HepG2 (cell line): ENCODE data around the gene DYNC2I2. TPM values are rescaled to one million over a fixed set of nuclear protein-coding genes. Genes with fewer than 3 reads are reported as not detected.

Experiments
- ARNT2 ChIP-seq: sonication (generic); formaldehyde crosslinking; IDR thresholded peaks from 2 replicates; pipeline ENCODE4 v1.8.0; 2022; ENCODE audit warnings: mild to moderate bottlenecking, low read depth, missing genetic modification reagents, moderate library complexity
- BHLHE40 ChIP-seq: IDR thresholded peaks from 2 replicates; pipeline ENCODE4 v1.6.1; 2011; ENCODE audit warnings: low read length, improper control_type of control experiment
- CBFB ChIP-seq: sonication (generic); formaldehyde crosslinking; IDR thresholded peaks from 2 replicates; pipeline ENCODE4 v1.4.0; 2020; ENCODE audit warnings: missing genetic modification reagents
- FOXA3 ChIP-seq: IDR thresholded peaks from 2 replicates; pipeline ENCODE4 v1.6.1; 2016; ENCODE audit warnings: missing genetic modification reagents, missing compliant biosample characterization
- KLF6 ChIP-seq: IDR thresholded peaks from 2 replicates; pipeline ENCODE4 v1.8.0; 2016; ENCODE audit warnings: missing biosample characterization, missing genetic modification reagents
- MYC ChIP-seq: sonication (generic); formaldehyde crosslinking; IDR thresholded peaks from 2 replicates; pipeline ENCODE4 v1.9.0; 2021; ENCODE audit warnings: missing genetic modification reagents, borderline replicate concordance
- RARG ChIP-seq: sonication (generic); formaldehyde crosslinking; IDR thresholded peaks from 2 replicates; pipeline ENCODE4 v1.4.0; 2020; ENCODE audit warnings: low read depth, mild to moderate bottlenecking, missing genetic modification reagents
- THAP11 ChIP-seq: IDR thresholded peaks from 2 replicates; pipeline ENCODE4 v1.6.1; 2016; ENCODE audit warnings: missing biosample characterization, missing genetic modification reagents
- ZNF333 ChIP-seq: sonication (generic); formaldehyde crosslinking; IDR thresholded peaks from 2 replicates; pipeline ENCODE4 v1.4.0; 2020; ENCODE audit warnings: mild to moderate bottlenecking, missing genetic modification reagents, borderline replicate concordance
- ZNF383 ChIP-seq: sonication (generic); formaldehyde crosslinking; IDR thresholded peaks from 2 replicates; pipeline ENCODE4 v1.4.0; 2020; ENCODE audit warnings: missing genetic modification reagents, mild to moderate bottlenecking, borderline replicate concordance
- ZSCAN22 ChIP-seq: sonication (generic); formaldehyde crosslinking; IDR thresholded peaks from 2 replicates; pipeline ENCODE4 v1.4.0; 2020; ENCODE audit warnings: mild to moderate bottlenecking, missing genetic modification reagents
- polyA plus RNA-seq, 8 experiments: library from polyadenylated mRNA; depleted of rRNA in 3 of 8; stranded (reverse) in 7 of 8; unstranded in 1 of 8; fragments of >200 nt; fragmentation: Illumina TruSeq in 4 of 8; extraction: Trizol in 4 of 8; gene quantifications; 2 replicates each; pipeline versions ENCODE4 v1.2.1 to v1.2.3, GENCODE V29; 2011 to 2016; ENCODE audit warnings: low read depth in 4 of 8, missing spikeins in 1 of 8, mixed read lengths in 1 of 8; ENCODE audit not compliant: insufficient read depth in 1 of 8
- total RNA-seq, 5 experiments: library from RNA; depleted of rRNA; stranded (reverse); fragments of >200 nt; fragmentation: Illumina TruSeq; extraction: Trizol; gene quantifications; 2 replicates each; pipeline ENCODE4 v1.2.3, GENCODE V29; 2016; ENCODE audit warnings: low read depth in 1 of 5
- TF ChIP-seq, protein P1 (sequence below): fragments of 450-650 bp; IDR thresholded peaks from 2 replicates; pipeline ENCODE4 v1.6.1; 2017; ENCODE audit warnings: mild to moderate bottlenecking
- TF ChIP-seq, protein P2 (sequence below): sonication (generic); formaldehyde crosslinking; IDR thresholded peaks from 2 replicates; pipeline ENCODE4 v1.4.0; 2020; ENCODE audit warnings: missing genetic modification reagents, borderline replicate concordance
- TF ChIP-seq, protein P3 (sequence below): sonication (generic); formaldehyde crosslinking; IDR thresholded peaks from 2 replicates; pipeline ENCODE4 v1.5.1; 2020; ENCODE audit warnings: mild to moderate bottlenecking, moderate library complexity, missing genetic modification reagents
- TF ChIP-seq, protein P4 (sequence below): sonication (generic); formaldehyde crosslinking; conservative IDR thresholded peaks from 2 replicates; pipeline ENCODE4 v1.8.0; 2022; ENCODE audit warnings: mild to moderate bottlenecking, moderate library complexity, missing genetic modification reagents
- TF ChIP-seq, protein P5 (sequence below): fragments of 450-650 bp; IDR thresholded peaks from 2 replicates; pipeline ENCODE4 v1.6.1; 2016

Gene DYNC2I2
- total and polyA plus RNA-seq, 2 of the 13 experiments (the other 11 are each of a cell fraction or from before 2014, with no cell fraction given), result 13.7 to 40.2 TPM

DNA sequence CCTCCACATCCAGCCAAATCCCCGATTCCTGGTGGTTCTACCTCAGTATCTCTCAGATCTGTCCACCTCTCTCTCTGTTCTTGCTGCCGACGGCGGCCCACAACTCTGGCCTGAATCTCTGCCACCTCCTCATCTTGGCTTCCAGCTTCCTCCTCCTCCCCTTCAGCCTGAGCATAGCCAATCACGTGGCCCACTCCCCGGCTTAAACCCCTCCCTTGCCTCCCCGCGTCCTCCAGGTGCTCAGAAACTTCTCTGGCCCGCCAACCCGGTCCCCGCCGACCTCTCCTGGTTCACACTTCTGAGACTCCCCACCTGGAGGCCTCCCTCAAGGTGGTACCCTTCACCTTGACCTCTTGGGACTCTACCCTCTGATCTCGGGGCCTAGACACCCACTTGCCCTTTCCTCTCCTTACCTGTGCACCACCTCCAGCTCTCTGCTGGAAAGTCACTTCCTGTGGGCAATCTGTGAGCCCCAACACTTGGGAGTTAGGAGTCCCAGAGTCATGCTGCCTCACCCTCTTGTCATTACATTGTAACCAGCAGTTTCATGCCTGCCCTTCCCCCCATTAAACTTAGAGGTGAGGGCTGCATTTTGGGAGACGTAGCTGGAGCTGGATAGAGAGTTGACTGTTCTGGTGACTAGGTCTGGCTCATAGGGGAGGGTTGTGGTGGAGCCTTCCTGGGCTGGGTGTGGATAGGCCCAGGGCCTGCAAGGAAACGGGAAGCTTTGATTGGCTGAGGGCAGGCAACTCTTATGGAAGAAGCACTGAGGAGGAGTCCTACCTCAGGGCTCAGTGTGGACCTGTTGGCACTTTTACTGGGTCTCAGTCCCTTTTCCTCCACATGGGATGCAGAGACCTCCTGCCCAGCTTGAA is 27.9 kb upstream of the DYNC2I2 start (continued):
- TF ChIP-seq, protein P1, sequence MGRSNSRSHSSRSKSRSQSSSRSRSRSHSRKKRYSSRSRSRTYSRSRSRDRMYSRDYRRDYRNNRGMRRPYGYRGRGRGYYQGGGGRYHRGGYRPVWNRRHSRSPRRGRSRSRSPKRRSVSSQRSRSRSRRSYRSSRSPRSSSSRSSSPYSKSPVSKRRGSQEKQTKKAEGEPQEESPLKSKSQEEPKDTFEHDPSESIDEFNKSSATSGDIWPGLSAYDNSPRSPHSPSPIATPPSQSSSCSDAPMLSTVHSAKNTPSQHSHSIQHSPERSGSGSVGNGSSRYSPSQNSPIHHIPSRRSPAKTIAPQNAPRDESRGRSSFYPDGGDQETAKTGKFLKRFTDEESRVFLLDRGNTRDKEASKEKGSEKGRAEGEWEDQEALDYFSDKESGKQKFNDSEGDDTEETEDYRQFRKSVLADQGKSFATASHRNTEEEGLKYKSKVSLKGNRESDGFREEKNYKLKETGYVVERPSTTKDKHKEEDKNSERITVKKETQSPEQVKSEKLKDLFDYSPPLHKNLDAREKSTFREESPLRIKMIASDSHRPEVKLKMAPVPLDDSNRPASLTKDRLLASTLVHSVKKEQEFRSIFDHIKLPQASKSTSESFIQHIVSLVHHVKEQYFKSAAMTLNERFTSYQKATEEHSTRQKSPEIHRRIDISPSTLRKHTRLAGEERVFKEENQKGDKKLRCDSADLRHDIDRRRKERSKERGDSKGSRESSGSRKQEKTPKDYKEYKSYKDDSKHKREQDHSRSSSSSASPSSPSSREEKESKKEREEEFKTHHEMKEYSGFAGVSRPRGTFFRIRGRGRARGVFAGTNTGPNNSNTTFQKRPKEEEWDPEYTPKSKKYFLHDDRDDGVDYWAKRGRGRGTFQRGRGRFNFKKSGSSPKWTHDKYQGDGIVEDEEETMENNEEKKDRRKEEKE, result no peak
- TF ChIP-seq MYC, result peak; percentile 32; the same call in 1 of the 2 replicates
- peak; percentile 33; the same call in 1 of the 2 replicates for TF ChIP-seq THAP11 (CRISPR knock-in tag)
- TF ChIP-seq, protein P2, sequence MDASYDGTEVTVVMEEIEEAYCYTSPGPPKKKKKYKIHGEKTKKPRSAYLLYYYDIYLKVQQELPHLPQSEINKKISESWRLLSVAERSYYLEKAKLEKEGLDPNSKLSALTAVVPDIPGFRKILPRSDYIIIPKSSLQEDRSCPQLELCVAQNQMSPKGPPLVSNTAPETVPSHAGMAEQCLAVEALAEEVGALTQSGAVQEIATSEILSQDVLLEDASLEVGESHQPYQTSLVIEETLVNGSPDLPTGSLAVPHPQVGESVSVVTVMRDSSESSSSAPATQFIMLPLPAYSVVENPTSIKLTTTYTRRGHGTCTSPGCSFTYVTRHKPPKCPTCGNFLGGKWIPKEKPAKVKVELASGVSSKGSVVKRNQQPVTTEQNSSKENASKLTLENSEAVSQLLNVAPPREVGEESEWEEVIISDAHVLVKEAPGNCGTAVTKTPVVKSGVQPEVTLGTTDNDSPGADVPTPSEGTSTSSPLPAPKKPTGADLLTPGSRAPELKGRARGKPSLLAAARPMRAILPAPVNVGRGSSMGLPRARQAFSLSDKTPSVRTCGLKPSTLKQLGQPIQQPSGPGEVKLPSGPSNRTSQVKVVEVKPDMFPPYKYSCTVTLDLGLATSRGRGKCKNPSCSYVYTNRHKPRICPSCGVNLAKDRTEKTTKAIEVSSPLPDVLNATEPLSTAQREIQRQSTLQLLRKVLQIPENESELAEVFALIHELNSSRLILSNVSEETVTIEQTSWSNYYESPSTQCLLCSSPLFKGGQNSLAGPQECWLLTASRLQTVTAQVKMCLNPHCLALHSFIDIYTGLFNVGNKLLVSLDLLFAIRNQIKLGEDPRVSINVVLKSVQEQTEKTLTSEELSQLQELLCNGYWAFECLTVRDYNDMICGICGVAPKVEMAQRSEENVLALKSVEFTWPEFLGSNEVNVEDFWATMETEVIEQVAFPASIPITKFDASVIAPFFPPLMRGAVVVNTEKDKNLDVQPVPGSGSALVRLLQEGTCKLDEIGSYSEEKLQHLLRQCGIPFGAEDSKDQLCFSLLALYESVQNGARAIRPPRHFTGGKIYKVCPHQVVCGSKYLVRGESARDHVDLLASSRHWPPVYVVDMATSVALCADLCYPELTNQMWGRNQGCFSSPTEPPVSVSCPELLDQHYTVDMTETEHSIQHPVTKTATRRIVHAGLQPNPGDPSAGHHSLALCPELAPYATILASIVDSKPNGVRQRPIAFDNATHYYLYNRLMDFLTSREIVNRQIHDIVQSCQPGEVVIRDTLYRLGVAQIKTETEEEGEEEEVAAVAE (CRISPR knock-in tag), result no peak
- TF ChIP-seq, protein P3, sequence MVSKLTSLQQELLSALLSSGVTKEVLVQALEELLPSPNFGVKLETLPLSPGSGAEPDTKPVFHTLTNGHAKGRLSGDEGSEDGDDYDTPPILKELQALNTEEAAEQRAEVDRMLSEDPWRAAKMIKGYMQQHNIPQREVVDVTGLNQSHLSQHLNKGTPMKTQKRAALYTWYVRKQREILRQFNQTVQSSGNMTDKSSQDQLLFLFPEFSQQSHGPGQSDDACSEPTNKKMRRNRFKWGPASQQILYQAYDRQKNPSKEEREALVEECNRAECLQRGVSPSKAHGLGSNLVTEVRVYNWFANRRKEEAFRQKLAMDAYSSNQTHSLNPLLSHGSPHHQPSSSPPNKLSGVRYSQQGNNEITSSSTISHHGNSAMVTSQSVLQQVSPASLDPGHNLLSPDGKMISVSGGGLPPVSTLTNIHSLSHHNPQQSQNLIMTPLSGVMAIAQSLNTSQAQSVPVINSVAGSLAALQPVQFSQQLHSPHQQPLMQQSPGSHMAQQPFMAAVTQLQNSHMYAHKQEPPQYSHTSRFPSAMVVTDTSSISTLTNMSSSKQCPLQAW (CRISPR knock-in tag), result peak; percentile 92
- TF ChIP-seq FOXA3 (CRISPR knock-in tag), result no peak
- TF ChIP-seq, protein P4, sequence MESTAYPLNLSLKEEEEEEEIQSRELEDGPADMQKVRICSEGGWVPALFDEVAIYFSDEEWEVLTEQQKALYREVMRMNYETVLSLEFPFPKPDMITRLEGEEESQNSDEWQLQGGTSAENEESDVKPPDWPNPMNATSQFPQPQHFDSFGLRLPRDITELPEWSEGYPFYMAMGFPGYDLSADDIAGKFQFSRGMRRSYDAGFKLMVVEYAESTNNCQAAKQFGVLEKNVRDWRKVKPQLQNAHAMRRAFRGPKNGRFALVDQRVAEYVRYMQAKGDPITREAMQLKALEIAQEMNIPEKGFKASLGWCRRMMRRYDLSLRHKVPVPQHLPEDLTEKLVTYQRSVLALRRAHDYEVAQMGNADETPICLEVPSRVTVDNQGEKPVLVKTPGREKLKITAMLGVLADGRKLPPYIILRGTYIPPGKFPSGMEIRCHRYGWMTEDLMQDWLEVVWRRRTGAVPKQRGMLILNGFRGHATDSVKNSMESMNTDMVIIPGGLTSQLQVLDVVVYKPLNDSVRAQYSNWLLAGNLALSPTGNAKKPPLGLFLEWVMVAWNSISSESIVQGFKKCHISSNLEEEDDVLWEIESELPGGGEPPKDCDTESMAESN, result 0 out of 2 replicates have a peak, but pooled peaks have one; percentile 32
- TF ChIP-seq RARG (CRISPR knock-in tag), result no peak
- TF ChIP-seq BHLHE40, result no peak
- TF ChIP-seq ZNF383 (CRISPR knock-in tag), result 0 out of 2 replicates have a peak, but pooled peaks have one; percentile 43
- TF ChIP-seq KLF6 (CRISPR knock-in tag), result no peak; the same call in 1 of the 2 replicates
- TF ChIP-seq ARNT2 (CRISPR knock-in tag), result no peak
- TF ChIP-seq CBFB, result no peak
- no peak for TF ChIP-seq ZSCAN22 (CRISPR knock-in tag)
- TF ChIP-seq, protein P5, sequence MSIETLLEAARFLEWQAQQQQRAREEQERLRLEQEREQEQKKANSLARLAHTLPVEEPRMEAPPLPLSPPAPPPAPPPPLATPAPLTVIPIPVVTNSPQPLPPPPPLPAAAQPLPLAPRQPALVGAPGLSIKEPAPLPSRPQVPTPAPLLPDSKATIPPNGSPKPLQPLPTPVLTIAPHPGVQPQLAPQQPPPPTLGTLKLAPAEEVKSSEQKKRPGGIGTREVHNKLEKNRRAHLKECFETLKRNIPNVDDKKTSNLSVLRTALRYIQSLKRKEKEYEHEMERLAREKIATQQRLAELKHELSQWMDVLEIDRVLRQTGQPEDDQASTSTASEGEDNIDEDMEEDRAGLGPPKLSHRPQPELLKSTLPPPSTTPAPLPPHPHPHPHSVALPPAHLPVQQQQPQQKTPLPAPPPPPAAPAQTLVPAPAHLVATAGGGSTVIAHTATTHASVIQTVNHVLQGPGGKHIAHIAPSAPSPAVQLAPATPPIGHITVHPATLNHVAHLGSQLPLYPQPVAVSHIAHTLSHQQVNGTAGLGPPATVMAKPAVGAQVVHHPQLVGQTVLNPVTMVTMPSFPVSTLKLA, result no peak; the same call in 1 of the 2 replicates
- TF ChIP-seq ZNF333 (CRISPR knock-in tag), result no peak
